GM23338 (cell line): ENCODE measurements around the gene MRTFA. TPM values are rescaled to one million over a fixed set of nuclear protein-coding genes. Genes with fewer than 3 reads are reported as not detected.

Experiments
- ATAC-seq: fragments of 200-7000 bp; cut with Tn5 transposase; 3 replicates; pipeline ENCODE4 v1.9.1; 2020
- DNase-seq: peaks from one replicate; pipeline ENCODE4 v3.0.0-alpha.2; 2015; ENCODE audit warnings: low spot score
- H2AFZ ChIP-seq: fragments of 200-600 bp; sonication (generic); 2 replicates; pipeline ENCODE4 v1.8.0; 2016; ENCODE audit warnings: antibody characterized with exemption, mild to moderate bottlenecking, moderate library complexity
- H3F3A ChIP-seq: fragments of 200-600 bp; sonication (generic); replicated peaks from 2 replicates; pipeline ENCODE4 v1.8.0; 2017; ENCODE audit warnings: antibody characterized with exemption, mixed run types, low read depth
- H3K27ac ChIP-seq: fragments of 200-600 bp; sonication (generic); 2 replicates; pipeline ENCODE4 v1.6.1; 2016; ENCODE audit warnings: low read depth
- H3K27me3 ChIP-seq: fragments of 200-600 bp; sonication (generic); 2 replicates; pipeline ENCODE4 v1.8.0; 2016; ENCODE audit warnings: mild to moderate bottlenecking, mixed run types, moderate library complexity; ENCODE audit not compliant: insufficient read depth
- H3K36me3 ChIP-seq: fragments of 200-600 bp; sonication (generic); 2 replicates; pipeline ENCODE4 v1.8.0; 2016; ENCODE audit warnings: mild to moderate bottlenecking; ENCODE audit not compliant: insufficient read depth
- H3K4me1 ChIP-seq: fragments of 200-600 bp; sonication (generic); 2 replicates; pipeline ENCODE4 v1.8.0; 2016; ENCODE audit warnings: mild to moderate bottlenecking, moderate library complexity; ENCODE audit not compliant: insufficient read depth
- H3K4me2 ChIP-seq: fragments of 200-600 bp; sonication (generic); 2 replicates; pipeline ENCODE4 v1.7.1; 2017; ENCODE audit warnings: mixed run types
- H3K4me3 ChIP-seq: fragments of 200-600 bp; sonication (generic); 2 replicates; pipeline ENCODE4 v1.6.1; 2016; ENCODE audit warnings: mixed run types
- H3K79me2 ChIP-seq: fragments of 200-600 bp; sonication (generic); replicated peaks from 2 replicates; pipeline ENCODE4 v1.8.0; 2017; ENCODE audit warnings: mild to moderate bottlenecking; ENCODE audit not compliant: insufficient read depth
- H3K9me2 ChIP-seq: fragments of 200-600 bp; sonication (generic); 2 replicates; pipeline ENCODE4 v1.8.0; 2017; ENCODE audit not compliant: insufficient read depth
- H4K20me1 ChIP-seq: fragments of 200-600 bp; sonication (generic); replicated peaks from 2 replicates; pipeline ENCODE4 v1.8.0; 2017; ENCODE audit warnings: mild to moderate bottlenecking; ENCODE audit not compliant: insufficient read depth
- H3K27ac Mint-ChIP-seq: 2 replicates; pipeline ENCODE4 v1.8.0; 2020; ENCODE audit warnings: inconsistent platforms, mild to moderate bottlenecking, moderate library complexity, mixed read lengths
- H3K27me3 Mint-ChIP-seq: 3 replicates; pipeline ENCODE4 v1.8.0; 2022; ENCODE audit warnings: low read depth, mild to moderate bottlenecking, moderate library complexity, mixed read lengths, inconsistent platforms; ENCODE audit not compliant: insufficient read depth, poor library complexity
- H3K36me3 Mint-ChIP-seq: 3 replicates; pipeline ENCODE4 v1.8.0; 2021; ENCODE audit warnings: low read depth, mild to moderate bottlenecking, inconsistent platforms, moderate library complexity, mixed read lengths
- H3K4me1 Mint-ChIP-seq: 3 replicates; pipeline ENCODE4 v1.8.0; 2020; ENCODE audit warnings: mild to moderate bottlenecking, inconsistent platforms, mixed read lengths
- H3K4me3 Mint-ChIP-seq: 3 replicates; pipeline ENCODE4 v1.8.0; 2021; ENCODE audit warnings: moderate library complexity, mild to moderate bottlenecking, inconsistent platforms, mixed read lengths
- H3K9me3 Mint-ChIP-seq: 3 replicates; pipeline ENCODE4 v1.8.0; 2020; ENCODE audit warnings: moderate library complexity, mild to moderate bottlenecking, inconsistent platforms, mixed read lengths
- CREB1 ChIP-seq: fragments of 250-450 bp; sonication (Bioruptor Pico); IDR thresholded peaks from 2 replicates; pipeline ENCODE4 v1.5.0; 2020; ENCODE audit warnings: low read depth, mild to moderate bottlenecking, moderate library complexity
- EZH2phosphoT487 ChIP-seq: fragments of 200-600 bp; sonication (generic); IDR thresholded peaks from one replicate; pipeline ENCODE4 v1.8.1; 2018; ENCODE audit warnings: antibody characterized with exemption; ENCODE audit not compliant: unreplicated experiment
- JUNB ChIP-seq: IDR thresholded peaks from one replicate; pipeline ENCODE4 v1.6.1; 2016; ENCODE audit warnings: antibody characterized with exemption; ENCODE audit not compliant: unreplicated experiment
- NANOG ChIP-seq: IDR thresholded peaks from 2 replicates; pipeline ENCODE4 v1.6.1; 2016; ENCODE audit warnings: antibody characterized with exemption, borderline replicate concordance
- POLR2AphosphoS5 ChIP-seq: IDR thresholded peaks from 2 replicates; pipeline ENCODE4 v1.6.1; 2016; ENCODE audit warnings: antibody characterized with exemption, low read depth
- STAT1 ChIP-seq: IDR thresholded peaks from one replicate; pipeline ENCODE4 v1.6.1; 2016; ENCODE audit warnings: antibody characterized with exemption; ENCODE audit not compliant: unreplicated experiment
- ZNF114 ChIP-seq: fragments of 250-450 bp; sonication (Bioruptor Pico); IDR thresholded peaks from 2 replicates; pipeline ENCODE4 v1.5.0; 2020; ENCODE audit warnings: mild to moderate bottlenecking, moderate library complexity
- ZNF331 ChIP-seq: fragments of 250-450 bp; sonication (Bioruptor Pico); IDR thresholded peaks from 2 replicates; pipeline ENCODE4 v1.5.0; 2020; ENCODE audit warnings: low read depth, mild to moderate bottlenecking, moderate library complexity
- polyA plus RNA-seq: library from polyadenylated mRNA; unstranded; fragments of >200 nt; fragmentation: Nextera tagmentation; extraction: Ambion mirVana; gene quantifications from 2 replicates; pipeline ENCODE4 v1.2.1, GENCODE V29; 2016
- total RNA-seq: library from RNA; depleted of rRNA; stranded (reverse); fragments of >200 nt; shearing (Covaris generic); gene quantifications from 2 replicates; pipeline ENCODE4 v1.2.3, GENCODE V29; 2014
- TF ChIP-seq, protein P1 (sequence below): IDR thresholded peaks from 2 replicates; pipeline ENCODE4 v1.6.1; 2016; ENCODE audit warnings: antibody characterized with exemption
- TF ChIP-seq, protein P2 (sequence below): IDR thresholded peaks from one replicate; pipeline ENCODE4 v1.6.1; 2018; ENCODE audit warnings: antibody characterized with exemption; ENCODE audit not compliant: unreplicated experiment

The MRTFA gene
- total and polyA plus RNA-seq, 2 experiments from 2014 or later: 18.1 to 92.4 TPM

DNA sequence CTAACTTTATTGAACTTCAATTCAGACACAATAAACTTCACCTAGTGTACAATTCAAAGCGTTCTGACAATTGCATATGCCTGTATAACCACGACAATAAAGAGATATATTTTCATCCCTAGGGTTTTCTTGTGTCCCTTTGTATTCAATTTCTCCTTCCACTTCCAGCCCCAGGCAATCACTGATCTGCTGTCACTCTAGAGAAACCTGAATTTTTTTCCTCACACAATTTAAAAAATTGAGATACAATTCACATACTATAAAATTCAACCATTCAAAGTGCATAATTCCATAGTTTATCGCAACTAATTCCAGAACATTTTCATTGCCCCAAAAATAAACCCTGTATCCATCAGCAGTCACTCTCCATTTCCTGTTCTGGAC, 116.6 kb downstream of the MRTFA start:
- no peaks in the 10 kb centered on the region for H3K9me2 ChIP-seq
- DNase-seq: no peak
- TF ChIP-seq JUNB: no peak
- no peak for TF ChIP-seq ZNF331 (CRISPR knock-in tag)
- TF ChIP-seq, protein P1, sequence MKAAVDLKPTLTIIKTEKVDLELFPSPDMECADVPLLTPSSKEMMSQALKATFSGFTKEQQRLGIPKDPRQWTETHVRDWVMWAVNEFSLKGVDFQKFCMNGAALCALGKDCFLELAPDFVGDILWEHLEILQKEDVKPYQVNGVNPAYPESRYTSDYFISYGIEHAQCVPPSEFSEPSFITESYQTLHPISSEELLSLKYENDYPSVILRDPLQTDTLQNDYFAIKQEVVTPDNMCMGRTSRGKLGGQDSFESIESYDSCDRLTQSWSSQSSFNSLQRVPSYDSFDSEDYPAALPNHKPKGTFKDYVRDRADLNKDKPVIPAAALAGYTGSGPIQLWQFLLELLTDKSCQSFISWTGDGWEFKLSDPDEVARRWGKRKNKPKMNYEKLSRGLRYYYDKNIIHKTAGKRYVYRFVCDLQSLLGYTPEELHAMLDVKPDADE: no peak
- no peak for TF ChIP-seq CREB1
- no peak for TF ChIP-seq POLR2AphosphoS5
- no peak for TF ChIP-seq ZNF114
- TF ChIP-seq STAT1: no peak
- TF ChIP-seq, protein P2, sequence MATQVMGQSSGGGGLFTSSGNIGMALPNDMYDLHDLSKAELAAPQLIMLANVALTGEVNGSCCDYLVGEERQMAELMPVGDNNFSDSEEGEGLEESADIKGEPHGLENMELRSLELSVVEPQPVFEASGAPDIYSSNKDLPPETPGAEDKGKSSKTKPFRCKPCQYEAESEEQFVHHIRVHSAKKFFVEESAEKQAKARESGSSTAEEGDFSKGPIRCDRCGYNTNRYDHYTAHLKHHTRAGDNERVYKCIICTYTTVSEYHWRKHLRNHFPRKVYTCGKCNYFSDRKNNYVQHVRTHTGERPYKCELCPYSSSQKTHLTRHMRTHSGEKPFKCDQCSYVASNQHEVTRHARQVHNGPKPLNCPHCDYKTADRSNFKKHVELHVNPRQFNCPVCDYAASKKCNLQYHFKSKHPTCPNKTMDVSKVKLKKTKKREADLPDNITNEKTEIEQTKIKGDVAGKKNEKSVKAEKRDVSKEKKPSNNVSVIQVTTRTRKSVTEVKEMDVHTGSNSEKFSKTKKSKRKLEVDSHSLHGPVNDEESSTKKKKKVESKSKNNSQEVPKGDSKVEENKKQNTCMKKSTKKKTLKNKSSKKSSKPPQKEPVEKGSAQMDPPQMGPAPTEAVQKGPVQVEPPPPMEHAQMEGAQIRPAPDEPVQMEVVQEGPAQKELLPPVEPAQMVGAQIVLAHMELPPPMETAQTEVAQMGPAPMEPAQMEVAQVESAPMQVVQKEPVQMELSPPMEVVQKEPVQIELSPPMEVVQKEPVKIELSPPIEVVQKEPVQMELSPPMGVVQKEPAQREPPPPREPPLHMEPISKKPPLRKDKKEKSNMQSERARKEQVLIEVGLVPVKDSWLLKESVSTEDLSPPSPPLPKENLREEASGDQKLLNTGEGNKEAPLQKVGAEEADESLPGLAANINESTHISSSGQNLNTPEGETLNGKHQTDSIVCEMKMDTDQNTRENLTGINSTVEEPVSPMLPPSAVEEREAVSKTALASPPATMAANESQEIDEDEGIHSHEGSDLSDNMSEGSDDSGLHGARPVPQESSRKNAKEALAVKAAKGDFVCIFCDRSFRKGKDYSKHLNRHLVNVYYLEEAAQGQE: no peak
- ATAC-seq: no peak
- H3K27ac ChIP-seq: no peak overlapping the region
- no peak overlapping the region for H2AFZ ChIP-seq
- peaks cover 17% of the 10 kb centered on the region for H3K4me1 ChIP-seq
- no peak overlapping the region for H3K4me3 Mint-ChIP-seq
- H3K36me3 Mint-ChIP-seq: peaks cover 19% of the 10 kb centered on the region; the same call in 2 of the 3 replicates
- H3K27me3 ChIP-seq: no peaks in the 10 kb centered on the region
- no peak overlapping the region for H3K4me2 ChIP-seq
- H3K36me3 ChIP-seq: no peaks in the 10 kb centered on the region
- H3K79me2 ChIP-seq: peaks cover 23% of the 10 kb centered on the region
- no peaks in the 10 kb centered on the region for H3F3A ChIP-seq
- peaks cover 4% of the 10 kb centered on the region for H3K27me3 Mint-ChIP-seq
- H4K20me1 ChIP-seq: peaks cover 7% of the 10 kb centered on the region; the same call in 1 of the 2 replicates
- H3K27ac Mint-ChIP-seq: no peak overlapping the region
- H3K4me1 Mint-ChIP-seq: peaks cover 14% of the 10 kb centered on the region
- no peak overlapping the region for H3K4me3 ChIP-seq
- peaks cover 2% of the 10 kb centered on the region; the same call in 2 of the 3 replicates for H3K9me3 Mint-ChIP-seq

DNA sequence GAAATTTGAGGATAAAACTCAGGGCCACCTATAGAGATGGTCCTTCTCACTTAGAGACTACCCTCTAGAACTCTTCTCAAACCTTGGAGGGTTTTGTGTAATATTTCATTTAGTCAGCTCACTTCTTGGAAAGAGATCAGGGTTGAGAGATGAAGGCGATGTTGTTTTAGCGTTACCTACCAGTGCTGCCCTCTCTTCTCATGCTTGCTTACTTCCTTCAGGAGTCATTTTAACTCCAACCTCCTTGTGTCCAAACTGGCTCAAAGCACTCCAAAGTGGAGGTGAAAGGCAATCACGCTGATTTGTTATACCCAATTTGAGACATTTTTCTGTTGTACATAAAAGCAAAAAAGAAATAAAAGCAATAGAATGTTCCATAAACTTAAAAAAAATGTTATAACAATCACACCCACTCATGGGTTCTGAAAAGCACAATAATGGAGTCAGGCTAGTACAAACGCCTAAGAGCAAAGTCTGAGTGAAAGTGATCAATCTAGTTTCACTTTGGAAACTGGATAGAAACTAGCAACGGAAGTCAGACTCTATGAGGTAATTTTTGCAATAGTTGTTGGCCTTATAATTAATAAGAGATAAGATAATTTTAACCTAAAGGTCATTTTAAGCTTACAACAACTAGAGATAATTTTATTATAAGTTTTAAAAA, 117.1 kb downstream of the MRTFA start:
- peaks cover 18% of the 10 kb centered on the region for H3K79me2 ChIP-seq
- no peak for DNase-seq
- Mint-ChIP-seq H3K27me3 (peaks cover 4% of the 10 kb centered on the region), H3K27ac (no peak overlapping the region), H3K36me3 (peaks cover 19% of the 10 kb centered on the region; the same call in 2 of the 3 replicates), H3K4me3 (no peak overlapping the region), H3K9me3 (peaks cover 2% of the 10 kb centered on the region; the same call in 2 of the 3 replicates), H3K4me1 (peaks cover 14% of the 10 kb centered on the region)
- peak overlapping the region; percentile 39; the same call in 1 of the 2 replicates for H3K27ac ChIP-seq
- ATAC-seq: no peak
- no peaks in the 10 kb centered on the region for H3K27me3 ChIP-seq
- H3K4me1 ChIP-seq: peaks cover 17% of the 10 kb centered on the region
- no peak overlapping the region for H3K4me2 ChIP-seq
- H4K20me1 ChIP-seq: peaks cover 7% of the 10 kb centered on the region; the same call in 1 of the 2 replicates
- no peaks in the 10 kb centered on the region for H3K9me2 ChIP-seq
- H2AFZ ChIP-seq: no peak overlapping the region
- H3K4me3 ChIP-seq: no peak overlapping the region
- H3K36me3 ChIP-seq: no peaks in the 10 kb centered on the region
- no peaks in the 10 kb centered on the region for H3F3A ChIP-seq
- TF ChIP-seq, protein P2: no peak
- no peak for TF ChIP-seq EZH2phosphoT487
- TF ChIP-seq ZNF114: no peak
- TF ChIP-seq, protein P1: no peak
- TF ChIP-seq NANOG: no peak
- TF ChIP-seq JUNB: no peak
